T-helper 2 cell (primary cell): ENCODE results near the gene SCN1A.
"Not testable (repeated sequence)": the region's sequence is repeated elsewhere in the genome, so short reads cannot be mapped to it uniquely, and the experiment has no call there.

Source experiments
- DNase-seq, 5 experiments: peaks; one replicate each; pipeline versions ENCODE4 v3.0.0 to v3.0.0-alpha.2; 2012 to 2022
- total RNA-seq, 2 donors: gene quantifications; one replicate each; lab custom pipeline; 2026; lab: John Stamatoyannopoulos, UW

The SCN1A gene
- 0 reads per million in 2 donors for total RNA-seq

DNA sequence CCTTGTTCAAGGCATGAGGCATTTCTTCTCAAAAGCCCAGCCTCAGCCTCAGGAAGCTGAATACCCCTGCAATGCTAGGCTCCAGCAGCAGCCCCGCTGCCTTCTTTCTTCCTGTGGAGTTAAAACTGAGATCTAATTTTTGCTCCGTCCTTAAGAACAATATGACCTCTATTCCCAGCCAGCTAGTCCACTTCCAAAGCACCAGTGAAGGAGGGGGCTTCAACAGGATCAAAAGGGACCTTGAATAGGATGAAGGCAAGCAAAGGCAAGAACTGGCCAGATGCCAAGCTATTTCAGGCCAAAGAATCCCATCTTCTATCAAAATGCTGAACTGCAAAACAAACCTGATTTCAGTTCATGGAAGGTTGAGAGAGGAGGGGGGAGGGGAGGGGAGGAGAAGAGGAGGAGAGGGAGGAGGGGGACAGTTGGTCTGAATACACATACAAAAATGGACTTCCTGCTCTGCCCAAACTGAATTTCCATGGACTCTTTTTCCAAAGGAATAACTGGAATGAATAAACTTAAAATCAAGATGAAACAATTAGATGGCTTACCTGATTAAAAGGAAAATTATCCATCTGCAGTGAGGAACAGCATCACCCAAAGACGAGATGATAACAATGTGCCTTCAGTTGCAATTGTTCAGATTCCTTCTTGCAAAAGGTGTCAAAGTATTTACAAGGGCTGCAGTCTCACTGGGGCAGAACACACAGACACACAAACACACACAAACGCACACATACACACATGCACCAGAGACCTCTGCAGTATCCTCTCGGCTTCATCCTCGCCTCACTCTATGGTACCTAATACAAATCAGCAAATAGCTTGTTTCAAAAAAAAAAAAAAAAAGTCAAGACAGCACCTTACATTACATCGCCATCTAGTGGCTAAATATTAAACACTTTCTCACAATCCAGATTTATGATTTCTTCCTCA is at the start of gene SCN1A:
Gene SCN1A (minus strand): TSS at position 804 of the 939 bp plus-strand sequence. CDS start 54,399 bp downstream, outside the sequence.
- peak in 2 of 5 experiments; percentile 2 to 35 for DNase-seq

DNA sequence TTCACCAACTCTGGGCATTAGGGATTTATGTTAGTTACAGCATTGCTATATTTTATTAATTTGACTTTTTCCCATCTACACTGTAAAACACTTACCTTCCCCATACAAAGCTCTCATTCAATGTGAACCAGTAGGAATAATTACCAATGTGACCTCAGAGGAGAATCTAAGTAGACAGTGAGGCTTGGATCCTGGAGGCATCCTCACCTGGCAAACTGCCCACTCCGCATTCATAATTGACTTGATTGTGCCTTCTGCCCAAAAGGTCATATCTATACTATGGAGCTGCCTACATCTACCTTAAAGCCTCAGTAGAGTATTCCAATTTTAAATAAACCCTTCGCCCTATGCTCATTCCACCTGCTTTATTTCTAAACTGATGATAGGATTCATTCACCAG is 45.4 kb upstream of the SCN1A start:
- no peak for DNase-seq

DNA sequence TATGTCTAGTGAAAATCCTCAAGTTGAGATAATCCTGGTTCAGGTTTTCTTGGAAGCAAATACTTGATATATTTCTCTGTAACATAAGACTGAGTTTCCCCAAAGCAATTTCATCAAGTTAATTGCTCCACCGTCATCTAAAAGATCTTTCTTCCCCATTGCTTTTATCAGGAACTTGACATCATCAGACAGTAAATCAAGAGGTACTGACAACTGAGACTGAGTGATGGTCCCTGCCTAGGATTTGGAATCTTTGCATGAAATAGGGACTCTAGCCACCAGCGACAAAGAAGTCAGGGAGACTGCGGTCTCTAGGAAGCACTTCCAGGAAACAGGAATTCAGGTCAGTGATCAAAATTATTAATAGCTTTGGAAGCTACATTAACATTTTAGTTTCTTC is 43.4 kb upstream of the SCN1A start:
- DNase-seq: no peak

DNA sequence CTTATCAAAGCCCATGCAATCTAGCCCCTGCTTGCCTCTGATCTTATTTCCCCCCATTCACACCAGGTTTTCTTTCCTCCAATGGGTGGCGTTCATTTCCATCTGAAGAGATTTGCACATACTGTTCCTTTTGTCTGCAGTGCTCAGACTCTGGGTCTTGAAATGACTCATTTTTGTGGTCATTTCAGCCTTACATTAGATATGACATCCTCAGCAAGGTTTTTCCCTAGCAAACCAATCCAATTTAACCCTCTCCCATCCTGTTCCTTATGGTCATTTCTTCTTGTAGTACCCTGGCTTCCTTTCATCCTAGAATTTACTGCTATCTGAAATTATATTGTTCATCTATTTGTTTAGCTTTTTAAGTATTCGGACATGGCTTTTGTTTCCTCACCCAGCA is 42.5 kb upstream of the SCN1A start:
- DNase-seq: peak in 1 of 5 experiments; percentile 22

DNA sequence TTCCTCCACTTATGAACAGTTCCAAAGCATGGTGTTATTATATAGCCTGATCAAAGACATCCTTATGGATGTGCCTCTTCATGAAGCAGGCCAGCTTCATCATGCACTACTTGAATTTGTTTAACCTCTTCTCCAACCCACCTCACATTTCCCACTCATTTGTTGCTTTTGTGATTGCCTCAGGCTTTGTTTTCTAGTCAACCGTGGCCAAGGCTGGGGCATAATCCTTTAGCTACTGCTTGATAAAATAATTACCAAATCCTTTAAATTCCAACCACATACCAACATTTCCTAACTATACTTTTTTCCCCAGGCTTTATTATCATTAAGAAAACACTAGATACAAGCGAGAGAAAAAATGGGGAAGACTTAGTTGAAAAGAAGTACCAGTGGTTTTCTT is 39.6 kb upstream of the SCN1A start:
- no peak for DNase-seq

DNA sequence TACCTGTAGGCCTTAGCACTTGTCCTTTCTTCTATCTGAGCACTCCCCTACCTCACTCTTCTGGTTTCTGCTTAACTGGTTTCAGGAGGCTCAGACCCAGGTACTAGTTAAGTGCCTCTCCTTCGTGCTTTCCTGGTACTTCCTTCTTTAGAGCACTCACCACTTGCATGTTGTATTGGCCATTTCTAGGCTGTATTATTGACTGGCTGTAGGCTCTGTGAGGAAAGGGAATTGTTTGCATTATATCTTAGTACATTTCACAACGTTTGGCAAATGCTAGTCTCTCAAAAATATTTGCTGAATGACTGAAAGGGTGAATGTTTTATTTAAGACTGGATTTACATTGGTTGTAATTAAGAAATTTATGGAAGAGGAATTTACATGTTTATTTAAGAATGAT is 36.0 kb upstream of the SCN1A start:
- DNase-seq: no peak

DNA sequence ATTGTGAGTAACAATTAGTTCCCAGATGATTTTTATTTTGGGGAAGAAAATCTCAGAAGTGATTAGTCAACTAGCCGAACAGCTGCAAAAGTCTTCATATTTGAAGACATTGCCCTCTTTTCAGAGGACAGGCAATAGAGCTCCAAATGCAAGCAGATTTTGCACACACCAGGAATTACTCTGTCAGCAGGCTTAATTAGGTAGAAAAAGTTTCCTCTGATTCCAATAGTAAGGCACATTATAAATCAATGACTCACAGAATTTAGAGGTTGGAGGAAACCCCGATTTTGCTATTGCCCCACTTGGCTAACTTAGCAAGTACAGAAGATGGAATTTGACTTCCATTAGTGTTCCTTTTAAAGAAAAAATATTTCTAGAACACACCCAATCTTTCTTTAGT is 30.7 kb upstream of the SCN1A start:
- no peak for DNase-seq

DNA sequence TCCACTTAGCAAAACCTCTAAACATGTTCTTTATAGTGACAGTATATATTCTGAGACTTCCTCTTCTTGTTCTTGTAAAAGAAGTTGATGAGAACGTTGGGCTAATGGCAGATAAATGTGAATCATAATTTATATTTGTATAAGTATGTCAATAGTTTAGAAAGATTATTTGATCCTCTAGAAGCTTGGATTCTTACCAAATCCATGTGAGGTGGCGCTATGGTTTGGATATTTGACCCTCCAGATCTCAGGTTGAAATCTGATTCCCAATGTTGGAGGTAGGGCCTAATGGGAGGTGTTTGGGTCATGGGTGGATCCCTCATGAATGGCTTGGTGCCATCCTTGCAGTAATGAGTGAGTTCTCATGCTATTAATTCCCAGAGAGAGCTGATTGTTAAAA is 29.8 kb upstream of the SCN1A start:
- DNase-seq: no peak

DNA sequence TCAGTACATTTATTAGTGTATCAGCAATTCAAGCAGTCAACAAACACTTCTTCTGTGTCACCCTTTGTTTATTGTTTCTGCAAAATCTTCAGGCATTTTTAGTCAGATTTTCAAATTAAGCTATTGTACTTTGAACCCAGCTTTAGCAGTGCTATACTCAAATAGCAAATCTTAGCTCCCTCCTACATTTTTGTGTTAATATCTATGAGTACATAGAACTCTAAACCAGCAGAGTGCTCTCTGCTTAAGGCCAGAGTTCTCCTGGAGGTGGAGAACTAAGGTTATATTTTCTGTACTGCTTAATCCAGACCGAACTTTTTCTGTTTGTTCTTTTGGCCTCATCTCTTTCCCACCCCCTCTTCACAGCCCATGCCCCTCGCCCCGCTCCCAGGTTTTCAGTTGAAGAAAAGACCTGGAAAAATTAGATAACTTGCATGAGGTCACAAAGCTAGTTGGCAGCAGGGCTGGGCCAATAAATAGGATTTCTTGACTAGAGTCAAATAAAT is 29.2 kb upstream of the SCN1A start:
- no peak for DNase-seq

DNA sequence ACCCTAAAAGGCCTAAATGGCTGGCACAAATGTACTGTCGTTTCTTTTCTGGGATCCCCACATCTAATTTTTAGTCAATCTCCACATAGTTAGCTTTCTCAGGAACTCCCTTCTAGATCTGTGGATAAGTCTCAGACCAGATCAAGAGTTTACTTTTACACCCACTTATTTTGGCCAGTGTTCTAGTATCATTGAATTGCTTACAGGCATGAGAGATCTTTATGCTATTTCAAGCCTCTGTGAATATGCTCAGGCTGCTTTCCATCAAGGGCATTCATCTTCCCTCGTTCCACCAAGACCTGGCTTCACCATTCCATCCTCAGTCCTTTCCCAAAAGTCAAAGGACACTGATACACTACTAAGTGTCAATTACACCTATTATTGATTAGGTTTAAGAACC is 27.8 kb upstream of the SCN1A start:
- DNase-seq: no peak

DNA sequence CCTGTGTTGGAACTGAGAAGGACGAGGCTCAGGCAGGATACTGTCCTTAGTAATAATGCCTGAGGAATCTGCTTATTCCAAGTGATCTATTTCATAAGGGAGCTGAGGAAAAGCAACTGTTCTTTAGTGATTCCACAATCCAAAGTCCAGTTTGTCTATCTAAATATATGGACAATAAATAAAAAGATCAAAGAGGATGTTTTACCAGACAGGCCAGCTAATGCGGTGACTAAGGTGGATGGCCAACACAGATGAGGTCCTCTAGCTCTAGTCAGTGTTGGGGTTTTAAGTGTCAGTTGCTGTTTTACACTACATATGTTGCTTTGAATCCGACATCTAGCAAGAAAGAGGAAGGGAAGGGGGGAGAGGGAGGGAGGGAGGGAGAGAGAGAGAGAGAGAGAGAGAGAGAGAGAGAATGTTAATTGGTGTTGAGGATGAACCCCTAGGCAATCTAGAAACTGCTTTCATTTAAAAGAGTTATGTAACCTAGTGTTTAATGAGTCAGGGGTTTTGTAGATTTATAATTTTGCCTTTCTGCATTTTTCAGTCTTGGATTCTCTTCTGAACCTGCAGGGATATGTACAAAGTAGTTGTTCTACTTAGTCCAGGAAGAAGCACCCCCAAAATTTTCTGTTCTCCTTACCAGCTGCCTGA is 27.0 kb upstream of the SCN1A start:
- no peak for DNase-seq

DNA sequence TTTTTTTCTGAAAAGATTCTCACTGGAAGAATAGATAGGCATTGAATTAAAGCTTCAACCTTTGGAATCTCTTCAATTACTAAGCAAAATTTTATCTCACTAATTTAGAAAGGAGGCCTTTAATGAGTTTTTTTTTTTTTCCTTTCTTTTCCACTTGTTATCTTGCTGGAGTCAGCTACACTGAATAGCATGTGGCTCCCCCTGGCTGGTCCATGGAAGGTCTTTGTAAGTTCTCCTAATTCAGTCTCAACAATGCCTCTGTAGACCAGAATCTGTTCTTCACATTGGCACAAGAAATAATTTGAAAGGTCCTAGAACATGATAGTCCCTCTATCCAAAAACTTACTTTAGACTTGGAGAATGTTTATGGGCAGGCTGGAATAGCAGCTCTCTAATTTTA is 24.2 kb upstream of the SCN1A start:
- no peak for DNase-seq

DNA sequence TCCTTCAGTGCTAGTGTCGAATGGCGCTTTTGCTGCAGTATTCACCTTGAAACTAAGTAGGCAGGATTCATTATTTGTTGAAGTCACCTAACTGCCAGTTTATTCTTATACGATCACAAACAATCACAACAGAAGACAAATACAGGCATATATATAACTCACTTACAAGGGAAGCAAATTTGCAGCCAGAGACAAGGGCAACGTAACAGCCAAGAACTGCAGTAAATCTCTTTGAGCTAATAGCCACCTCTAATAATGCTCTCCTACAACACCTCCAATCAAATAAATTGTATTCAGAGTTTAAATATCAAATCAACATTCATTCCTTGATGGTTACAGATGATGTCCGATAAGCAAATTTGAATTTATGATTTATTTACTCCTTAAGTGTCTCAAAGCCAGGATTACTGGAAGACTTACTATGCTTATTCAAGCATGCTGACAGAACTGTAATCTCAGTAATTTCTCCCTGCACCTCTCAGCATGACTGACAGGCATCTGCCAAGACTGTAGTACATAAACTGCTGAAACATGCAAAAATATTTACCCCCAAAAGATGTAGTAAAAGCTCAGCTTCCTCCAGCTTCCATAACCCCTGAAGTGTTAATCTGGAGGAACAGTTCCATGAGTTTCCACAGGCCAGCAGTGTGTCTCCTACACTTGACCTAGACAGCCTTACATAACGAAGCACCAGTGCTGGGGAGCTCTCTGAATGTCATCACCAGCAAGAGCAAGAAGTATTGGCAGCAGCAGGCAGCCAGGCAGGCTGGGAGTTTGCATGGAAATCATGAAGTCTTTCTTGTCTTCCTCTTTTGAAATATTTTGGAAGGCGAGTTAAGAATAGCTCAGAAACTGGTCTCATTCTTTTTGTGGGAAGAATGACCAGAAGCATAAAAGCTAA is 20.9 kb upstream of the SCN1A start:
- DNase-seq: no peak

DNA sequence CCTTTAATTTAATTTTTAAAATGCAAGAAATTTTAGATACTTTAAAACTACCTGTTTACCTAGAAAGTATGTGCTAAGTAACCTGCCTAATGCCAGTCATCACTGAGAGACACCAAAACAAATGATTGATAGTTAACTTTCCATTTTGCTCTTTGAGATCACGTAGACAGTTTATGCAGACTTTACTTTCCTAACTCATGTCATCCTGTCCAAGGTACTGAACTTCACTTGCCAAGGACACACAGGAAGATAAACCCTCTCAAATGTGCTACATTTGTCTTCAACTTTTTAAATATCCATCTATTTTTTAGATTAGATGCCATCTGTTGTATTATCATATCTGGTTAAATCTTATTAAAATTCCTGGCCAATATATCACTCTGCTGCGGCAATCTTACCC is 20.1 kb upstream of the SCN1A start:
- DNase-seq: no peak

DNA sequence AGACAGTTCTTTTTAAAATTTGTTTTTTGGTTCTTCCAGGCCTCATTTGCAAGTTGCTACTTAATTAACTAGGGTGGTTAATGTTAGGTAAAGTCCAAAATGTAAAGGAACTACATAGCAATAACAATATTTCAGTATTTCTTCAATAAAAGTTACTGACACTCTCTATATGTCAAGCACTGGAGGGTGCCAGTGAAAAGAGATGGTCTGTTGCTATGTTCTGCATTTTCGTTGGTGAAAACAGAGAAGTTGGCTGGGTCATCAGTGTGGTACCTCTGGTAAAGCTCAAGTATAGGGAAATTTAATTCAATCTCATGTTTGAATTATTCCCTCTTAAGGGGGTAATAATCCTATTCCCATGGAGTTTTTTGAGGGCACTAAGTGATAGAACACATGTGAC is 16.3 kb upstream of the SCN1A start:
- DNase-seq: no peak

DNA sequence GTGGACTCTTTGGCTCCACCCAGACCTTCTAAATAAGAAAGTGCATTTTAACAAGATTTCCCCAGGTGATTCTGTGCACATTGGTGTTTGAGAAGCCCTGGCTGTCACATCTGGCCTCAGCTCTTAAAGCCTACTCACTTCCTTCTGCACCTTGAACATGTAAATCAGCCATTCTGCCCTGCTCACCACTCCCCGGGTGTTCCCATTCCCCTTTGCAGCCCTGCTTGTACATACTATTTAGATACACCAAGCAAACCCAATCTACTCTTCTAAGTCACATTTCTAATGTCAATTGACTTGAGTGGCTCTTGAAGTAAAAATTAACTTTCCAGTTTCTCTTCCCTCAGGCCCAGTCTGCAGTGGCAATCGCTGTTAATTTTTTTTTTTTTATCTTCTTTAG is 13.1 kb upstream of the SCN1A start:
- no peak for DNase-seq

DNA sequence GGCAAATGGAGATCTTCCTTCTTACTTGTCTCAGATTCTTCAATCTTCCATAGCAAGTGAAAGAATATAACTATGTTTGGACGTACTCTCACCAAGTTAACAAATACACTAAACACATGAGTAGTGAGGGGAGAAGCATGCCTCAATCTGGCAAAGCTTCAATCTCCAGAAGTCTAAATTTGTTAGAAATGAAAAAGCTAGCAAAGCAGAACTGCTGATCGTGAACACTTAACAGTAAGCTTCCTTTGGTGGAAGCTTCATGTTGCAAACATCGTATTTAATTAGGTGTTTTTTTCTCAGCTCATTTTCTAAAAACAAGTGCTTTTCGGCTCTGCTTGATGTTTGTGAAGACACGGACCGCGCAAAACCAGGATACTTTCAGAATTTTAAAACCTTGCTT is 12.7 kb upstream of the SCN1A start:
- no peak for DNase-seq

DNA sequence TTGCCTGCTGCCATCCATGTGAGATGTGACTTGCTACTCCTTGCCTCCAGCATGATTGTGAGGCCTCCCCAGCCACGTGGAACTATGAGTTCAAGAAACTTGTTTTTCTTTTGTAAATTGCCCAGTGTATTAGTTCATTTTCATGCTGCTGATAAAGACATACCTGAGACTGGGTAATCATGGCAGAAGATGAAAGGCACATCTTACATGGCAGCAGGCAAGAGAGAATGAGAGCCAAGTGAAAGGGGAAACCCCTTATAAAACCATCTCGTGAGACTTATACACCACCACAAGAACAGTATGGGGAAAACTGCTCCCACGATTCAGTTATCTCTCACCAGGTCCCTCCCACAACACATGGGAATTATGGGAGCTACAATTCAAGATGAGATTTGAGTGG is 11.7 kb upstream of the SCN1A start:
- not testable (repeated sequence) for DNase-seq

DNA sequence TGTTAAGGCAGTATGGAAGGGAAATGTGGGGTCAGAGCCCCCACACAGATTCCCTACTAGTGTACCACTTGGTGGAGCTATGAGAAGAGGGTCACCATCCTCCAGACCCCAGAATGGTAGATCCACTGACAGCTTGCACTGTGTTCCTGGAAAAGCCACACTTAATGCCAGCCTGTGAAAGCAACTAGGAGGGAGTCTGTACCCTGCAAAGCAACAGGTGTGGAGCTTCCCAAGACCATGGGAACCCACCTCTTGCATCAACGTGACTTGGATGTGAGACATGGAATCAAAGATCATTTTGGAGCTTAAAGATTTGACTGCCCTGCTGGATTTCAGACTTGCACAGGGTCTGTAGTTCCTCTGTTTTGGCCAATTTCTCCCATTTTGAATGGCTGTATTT is 10.8 kb upstream of the SCN1A start:
- DNase-seq: no peak

DNA sequence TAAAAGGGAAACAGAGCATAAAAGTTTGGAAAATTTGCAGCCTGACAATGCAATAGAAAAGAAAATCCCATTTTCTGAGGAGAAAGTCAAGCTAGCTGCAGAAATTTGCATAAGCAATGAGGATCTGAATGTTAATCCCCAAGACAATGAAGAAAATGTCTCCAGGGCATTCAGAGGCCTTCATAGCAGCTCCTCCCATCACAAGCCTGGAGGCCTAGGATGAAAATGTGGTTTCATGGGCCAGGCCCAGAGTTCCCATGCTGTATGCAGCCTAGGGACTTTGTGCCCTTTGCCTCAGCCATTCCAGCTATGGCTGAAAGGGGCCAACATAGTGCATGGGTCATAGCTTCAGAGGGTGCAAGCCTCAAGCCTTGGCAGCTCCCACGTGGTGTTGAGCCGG is 10.3 kb upstream of the SCN1A start:
- no peak for DNase-seq

DNA sequence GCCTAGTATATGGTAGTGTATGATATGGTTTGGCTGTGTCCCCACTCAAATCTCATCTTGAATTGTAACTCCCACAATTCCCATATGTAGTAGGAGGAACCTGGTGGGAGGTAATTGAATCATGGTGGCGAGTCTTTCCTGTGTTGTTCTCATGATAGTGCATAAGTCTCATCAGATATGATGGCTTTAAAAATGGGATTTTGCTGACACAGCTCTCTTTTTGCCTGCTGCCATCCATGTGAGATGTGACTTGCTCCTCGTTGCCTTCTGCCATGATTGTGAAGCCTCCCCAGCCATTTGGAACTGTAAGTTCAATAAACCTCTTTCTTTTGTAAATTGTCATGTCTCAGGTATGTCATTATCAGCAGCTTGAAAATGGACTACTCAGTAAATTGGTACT is 9.5 kb upstream of the SCN1A start:
- DNase-seq: no peak

DNA sequence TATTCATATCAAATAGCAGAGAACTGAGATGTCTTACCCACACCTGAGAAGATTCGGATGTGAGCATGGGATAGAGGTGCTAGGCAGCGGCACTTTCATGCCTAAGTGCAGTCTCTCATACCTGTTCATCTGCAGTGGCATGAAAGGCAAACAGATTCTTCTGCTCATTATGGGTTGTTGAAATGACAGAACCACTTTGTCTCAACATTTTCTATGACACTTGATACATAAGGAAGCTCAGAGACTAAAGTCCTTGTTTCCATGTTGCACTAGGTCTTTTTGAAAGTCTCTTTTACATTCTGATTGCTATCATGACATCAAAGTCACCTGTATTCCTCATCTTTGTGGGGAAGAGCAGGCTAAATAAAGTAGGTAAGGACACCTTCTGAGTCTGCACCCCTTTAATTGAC is 8.0 kb upstream of the SCN1A start:
- no peak for DNase-seq
